Gastrocnemius medialis (tissue), 4 donors: ENCODE data around the gene SLC49A4.

Source experiments
- POLR2A ChIP-seq, 2 donors: fragments of 450-650 bp; IDR thresholded peaks; one replicate each; pipeline ENCODE4 v1.6.1; 2017; ENCODE audit warnings: antibody characterized with exemption in 2 of 2, mild to moderate bottlenecking in 2 of 2, moderate library complexity in 2 of 2
- TF ChIP-seq, protein P1 (sequence below), 5 experiments: fragments of 450-650 bp in 3 of 5; fragments of 200-600 bp in 2 of 5; sonication (generic) in 2 of 5; IDR thresholded peaks in 4 of 5; conservative IDR thresholded peaks in 1 of 5; 1 replicate in 4 of 5; 2 replicates in 1 of 5; pipeline ENCODE4 v1.5.1; 2016 to 2019; ENCODE audit warnings: antibody characterized with exemption in 5 of 5, mild to moderate bottlenecking in 3 of 5, moderate library complexity in 3 of 5

DNA sequence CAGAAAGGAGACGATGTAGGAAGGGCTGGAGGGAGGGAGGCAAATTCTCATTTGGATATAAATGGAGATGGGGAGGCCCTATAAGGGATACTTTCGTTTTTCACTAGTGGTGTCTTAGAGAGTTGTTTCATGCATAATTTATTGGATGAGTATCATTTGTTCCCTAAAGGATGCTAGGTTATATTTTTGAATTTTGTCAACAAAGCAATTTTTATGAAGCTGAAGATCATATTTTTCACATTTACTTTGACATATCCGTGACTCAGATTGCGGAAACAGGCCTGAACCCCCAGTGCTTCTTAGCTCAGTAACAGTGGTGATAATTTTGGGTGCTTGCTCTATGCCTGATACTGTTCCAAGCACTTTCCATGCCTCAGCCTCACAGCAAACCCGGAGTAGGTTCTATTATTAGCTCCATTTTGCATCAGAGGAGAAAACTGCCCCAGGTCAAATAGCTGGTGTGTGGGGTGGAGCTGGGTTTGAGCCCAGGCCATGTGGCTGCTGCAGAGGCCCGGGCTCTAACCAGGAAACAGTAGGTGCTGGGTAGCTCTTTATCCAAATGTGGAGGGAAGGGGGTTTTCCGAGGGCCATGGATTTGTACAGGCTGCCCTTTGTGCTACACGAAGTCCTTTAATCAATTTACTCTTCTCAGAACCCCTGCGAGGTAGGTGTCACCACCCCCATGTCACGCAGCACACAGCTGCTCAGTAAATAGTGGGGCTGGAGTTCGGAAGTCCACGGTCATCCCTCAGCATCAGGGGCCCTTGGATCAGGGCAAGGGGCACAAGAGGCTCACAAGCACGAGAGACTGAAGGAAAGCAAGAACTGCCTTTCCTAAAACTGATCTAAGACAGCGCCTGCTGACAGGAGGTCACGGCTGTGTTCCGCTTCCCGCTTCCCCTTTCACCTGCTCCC, 99.1 kb downstream of the SLC49A4 start:
- no peak for TF ChIP-seq POLR2A (IDR thresholded peaks at IDR 0.05)
- TF ChIP-seq, protein P1, sequence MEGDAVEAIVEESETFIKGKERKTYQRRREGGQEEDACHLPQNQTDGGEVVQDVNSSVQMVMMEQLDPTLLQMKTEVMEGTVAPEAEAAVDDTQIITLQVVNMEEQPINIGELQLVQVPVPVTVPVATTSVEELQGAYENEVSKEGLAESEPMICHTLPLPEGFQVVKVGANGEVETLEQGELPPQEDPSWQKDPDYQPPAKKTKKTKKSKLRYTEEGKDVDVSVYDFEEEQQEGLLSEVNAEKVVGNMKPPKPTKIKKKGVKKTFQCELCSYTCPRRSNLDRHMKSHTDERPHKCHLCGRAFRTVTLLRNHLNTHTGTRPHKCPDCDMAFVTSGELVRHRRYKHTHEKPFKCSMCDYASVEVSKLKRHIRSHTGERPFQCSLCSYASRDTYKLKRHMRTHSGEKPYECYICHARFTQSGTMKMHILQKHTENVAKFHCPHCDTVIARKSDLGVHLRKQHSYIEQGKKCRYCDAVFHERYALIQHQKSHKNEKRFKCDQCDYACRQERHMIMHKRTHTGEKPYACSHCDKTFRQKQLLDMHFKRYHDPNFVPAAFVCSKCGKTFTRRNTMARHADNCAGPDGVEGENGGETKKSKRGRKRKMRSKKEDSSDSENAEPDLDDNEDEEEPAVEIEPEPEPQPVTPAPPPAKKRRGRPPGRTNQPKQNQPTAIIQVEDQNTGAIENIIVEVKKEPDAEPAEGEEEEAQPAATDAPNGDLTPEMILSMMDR (IDR thresholded peaks at IDR 0.05 in 4 of 5, conservative IDR thresholded peaks at IDR 0.05 in 1 of 5) = no peak
